Measurements from ENCODE around the gene RBM11.

Gene RBM11

GRCh38 chr21:14271641-14272040 is 55.7 kb downstream of the RBM11 start:
- no peak for DNase-seq

GRCh38 chr21:14273736-14274538 is 58.0 kb downstream of the RBM11 start:
- peak; percentile 24 for DNase-seq

GRCh38 chr21:14275702-14276205 is 59.8 kb downstream of the RBM11 start:
- DNase-seq = no peak

Data from cortex of kidney (tissue), 1 donor.